GM12875 (cell line): Measurements from ENCODE around the gene FMNL3.
A peak's percentile ranks its signal among the peaks of the same experiment; 100 is the strongest.
"Not testable (repeated sequence)": the region's sequence is repeated elsewhere in the genome, so short reads cannot be mapped to it uniquely, and the experiment has no call there.

ENCODE experiments used
- H3K4me3 ChIP-seq: one replicate; pipeline ENCODE4 v1.5.1; 2011; ENCODE audit warnings: low read depth, low read length, control low read depth
- TF ChIP-seq, protein P1 (sequence below): IDR thresholded peaks from 2 replicates; pipeline ENCODE4 v1.5.1; 2011; ENCODE audit warnings: low read depth, mild to moderate bottlenecking, control low read depth, inconsistent platforms, low read length, moderate library complexity, borderline replicate concordance; ENCODE audit not compliant: insufficient read depth

FMNL3 gene

DNA sequence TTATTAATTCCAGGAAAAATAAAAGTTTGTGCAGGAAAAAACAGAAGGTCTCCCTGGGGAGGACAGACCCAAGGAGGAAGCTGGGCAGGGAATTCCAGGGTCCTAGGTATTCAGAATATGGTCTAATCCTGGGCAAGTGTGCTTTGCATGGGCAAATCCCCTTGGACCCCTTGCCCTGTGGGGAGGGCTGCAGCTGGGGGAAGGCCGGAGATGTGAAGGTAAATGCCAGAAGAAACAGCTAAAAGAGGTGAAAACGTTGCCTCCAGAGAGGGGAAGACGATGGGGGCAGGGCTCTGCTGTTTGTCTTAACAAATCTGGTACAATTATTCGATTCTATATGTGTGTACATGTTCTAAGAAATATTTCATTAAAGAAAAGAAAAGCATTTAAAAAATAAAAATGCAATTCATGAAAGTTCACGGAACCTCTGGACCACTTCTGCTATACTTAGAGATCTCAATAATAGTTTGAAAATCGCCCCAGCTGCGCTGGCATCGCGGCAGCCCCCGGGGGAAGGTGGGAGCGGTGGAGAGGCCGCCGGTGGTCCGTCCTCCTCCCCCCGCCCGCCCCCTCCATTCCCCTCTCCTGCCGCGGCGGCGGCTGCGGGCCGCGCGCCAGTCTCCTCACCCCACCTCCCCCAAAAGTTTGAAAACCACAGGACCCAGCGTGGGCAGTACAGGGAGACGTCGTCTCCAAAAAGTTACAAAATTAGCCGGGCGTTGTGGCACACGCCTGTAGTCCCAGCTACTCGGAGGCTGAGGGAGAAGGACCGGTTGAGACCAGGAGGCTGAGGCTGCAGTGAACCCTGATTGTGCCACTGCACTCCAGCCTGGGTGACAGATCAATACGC is 85.3 kb downstream of the FMNL3 start:
- TF ChIP-seq, protein P1, sequence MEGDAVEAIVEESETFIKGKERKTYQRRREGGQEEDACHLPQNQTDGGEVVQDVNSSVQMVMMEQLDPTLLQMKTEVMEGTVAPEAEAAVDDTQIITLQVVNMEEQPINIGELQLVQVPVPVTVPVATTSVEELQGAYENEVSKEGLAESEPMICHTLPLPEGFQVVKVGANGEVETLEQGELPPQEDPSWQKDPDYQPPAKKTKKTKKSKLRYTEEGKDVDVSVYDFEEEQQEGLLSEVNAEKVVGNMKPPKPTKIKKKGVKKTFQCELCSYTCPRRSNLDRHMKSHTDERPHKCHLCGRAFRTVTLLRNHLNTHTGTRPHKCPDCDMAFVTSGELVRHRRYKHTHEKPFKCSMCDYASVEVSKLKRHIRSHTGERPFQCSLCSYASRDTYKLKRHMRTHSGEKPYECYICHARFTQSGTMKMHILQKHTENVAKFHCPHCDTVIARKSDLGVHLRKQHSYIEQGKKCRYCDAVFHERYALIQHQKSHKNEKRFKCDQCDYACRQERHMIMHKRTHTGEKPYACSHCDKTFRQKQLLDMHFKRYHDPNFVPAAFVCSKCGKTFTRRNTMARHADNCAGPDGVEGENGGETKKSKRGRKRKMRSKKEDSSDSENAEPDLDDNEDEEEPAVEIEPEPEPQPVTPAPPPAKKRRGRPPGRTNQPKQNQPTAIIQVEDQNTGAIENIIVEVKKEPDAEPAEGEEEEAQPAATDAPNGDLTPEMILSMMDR: no peak
- H3K4me3 ChIP-seq: peak overlapping the region; percentile 53

DNA sequence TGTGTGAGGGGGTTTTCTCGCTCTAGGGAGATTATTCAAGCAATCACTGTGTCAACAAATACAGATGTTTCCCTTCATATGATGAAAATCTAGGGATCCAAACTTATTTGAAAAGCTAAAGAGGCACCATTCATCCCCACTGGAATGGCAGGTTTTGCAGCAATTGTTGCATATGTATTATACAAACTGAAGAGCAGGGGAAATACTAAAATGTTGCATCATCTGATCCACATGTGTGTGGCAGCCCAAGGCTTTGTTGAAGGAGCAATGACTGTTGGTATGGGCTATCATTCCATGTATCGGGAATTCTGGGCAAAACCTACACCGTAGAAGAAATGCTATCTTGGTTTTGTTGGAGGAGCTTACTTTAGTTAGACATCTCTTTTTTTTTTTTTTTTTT is 87.9 kb downstream of the FMNL3 start:
- no peak overlapping the region for H3K4me3 ChIP-seq
- TF ChIP-seq, protein P1: no peak

DNA sequence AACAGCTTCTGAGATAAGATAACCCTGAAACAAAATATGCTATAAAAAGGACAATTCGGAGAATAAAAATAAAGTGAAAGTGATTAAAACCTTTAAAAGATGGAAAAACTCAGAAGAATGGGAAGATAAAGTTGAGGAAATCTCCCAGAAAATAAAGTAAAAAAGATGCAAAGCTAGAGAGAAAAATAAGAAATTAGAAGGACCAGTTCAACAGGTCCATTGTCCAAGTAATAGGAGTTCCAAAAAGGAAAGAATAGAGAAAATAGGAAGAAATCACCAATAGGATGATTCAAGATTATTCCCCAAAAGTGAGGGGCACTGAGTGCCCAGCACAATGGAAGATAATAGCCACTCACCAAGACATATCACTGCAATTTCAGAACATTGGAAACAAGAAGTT is 88.6 kb downstream of the FMNL3 start:
- TF ChIP-seq, protein P1: no peak
- H3K4me3 ChIP-seq: no peak overlapping the region

DNA sequence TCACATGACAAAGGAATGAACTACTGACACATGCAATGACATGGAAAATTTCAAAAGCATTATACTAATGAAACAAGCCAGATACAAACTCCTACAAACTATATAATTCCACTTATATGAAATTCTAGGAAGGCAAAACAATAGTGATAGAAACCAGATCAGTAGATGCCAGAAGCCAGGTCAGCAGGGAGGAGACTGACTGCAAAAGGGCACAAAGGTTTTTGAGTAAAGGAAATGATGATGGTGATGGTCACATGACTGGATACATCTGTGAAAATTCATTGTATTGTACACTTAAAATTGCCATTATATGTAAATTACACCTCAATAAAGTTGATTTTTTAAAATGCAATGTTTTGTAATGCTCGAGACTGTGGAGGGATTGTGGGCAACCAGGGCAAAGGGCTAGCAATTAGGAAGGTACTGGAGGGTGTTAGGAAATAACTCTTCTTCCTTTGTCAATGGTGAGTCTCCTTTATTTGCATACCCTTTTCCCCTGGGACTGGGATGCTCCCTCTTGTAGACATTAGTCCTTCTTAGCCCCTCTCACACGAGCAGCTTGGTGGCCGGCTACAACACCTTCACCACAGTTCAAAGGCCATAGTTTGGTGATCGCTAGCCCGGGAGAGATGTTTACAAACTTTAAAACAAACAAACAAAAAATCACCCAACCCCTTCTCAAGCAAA is 90.5 kb downstream of the FMNL3 start:
- no peak overlapping the region for H3K4me3 ChIP-seq
- TF ChIP-seq, protein P1: no peak

DNA sequence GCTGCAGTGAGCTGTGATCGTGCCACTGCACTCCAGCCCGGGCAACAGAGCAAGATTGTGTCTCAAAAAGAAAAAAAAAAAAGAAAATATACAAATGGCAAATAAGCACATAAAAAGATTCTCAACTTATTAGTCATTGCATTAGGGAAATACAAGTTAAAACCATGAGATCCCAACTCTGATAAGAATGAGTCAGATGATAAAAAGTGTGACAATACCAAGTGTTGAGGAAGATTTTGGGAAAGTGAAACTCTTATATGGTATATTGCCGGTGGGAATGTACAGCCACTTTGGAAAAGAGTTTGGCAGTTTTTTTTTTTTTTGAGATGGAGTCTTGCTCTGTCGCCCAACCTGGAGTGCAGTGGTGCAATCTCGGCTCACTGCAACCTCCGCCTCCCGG is 91.5 kb downstream of the FMNL3 start:
- TF ChIP-seq, protein P1: no peak
- H3K4me3 ChIP-seq: no peak overlapping the region

DNA sequence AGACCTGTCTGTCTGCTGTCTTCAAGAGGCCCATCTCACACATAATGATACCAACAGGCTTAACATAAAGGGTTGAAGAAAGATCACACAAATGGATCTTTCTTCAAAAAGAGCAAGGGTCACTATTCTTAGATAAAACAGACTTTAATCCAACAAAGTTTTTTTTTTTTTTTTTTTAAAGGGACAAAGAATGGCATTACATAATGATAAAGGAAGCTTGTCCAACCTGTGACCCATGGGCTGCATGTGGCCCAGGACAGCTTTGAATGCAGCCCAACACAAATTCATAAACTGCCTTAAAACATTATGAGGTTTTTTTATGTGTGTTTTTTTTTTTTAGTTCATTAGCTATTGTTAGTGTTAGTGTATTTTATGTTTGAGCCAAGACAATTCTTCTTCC is 95.0 kb downstream of the FMNL3 start:
- TF ChIP-seq, protein P1: no peak

DNA sequence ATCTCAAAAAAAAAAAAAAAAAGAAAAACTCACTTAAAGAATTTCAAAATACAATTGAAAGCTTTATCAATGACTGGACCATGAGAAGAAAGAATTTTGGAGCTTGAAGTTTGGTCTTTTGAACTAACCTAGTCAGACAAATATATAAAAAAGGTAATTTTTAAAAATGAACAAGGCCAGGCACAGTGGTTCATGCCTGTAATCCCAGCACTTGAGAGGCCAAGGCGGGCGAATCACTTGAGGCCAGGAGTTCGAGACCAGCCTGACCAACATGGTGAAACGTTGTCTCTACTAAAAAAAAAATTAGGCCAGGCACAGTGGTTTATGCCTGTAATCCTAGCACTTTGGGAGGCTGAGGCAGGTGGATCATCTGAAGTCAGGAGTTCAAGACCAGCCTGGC is 96.4 kb downstream of the FMNL3 start:
- not testable (repeated sequence) for H3K4me3 ChIP-seq

More for the DNA sequence above, 95.0 kb downstream of the FMNL3 start:
- H3K4me3 ChIP-seq: no peak overlapping the region
